VCaP (cell line): ENCODE results near the gene ANKRD44.

Source experiments
- H3K27ac ChIP-seq: fragments of 450-650 bp; 2 replicates; pipeline ENCODE4 v1.5.1; 2017
- TF ChIP-seq, protein P1 (sequence below): fragments of 450-650 bp; conservative IDR thresholded peaks from 2 replicates; pipeline ENCODE4 v1.5.1; 2017; ENCODE audit warnings: mild to moderate bottlenecking, moderate library complexity

ANKRD44 gene

DNA sequence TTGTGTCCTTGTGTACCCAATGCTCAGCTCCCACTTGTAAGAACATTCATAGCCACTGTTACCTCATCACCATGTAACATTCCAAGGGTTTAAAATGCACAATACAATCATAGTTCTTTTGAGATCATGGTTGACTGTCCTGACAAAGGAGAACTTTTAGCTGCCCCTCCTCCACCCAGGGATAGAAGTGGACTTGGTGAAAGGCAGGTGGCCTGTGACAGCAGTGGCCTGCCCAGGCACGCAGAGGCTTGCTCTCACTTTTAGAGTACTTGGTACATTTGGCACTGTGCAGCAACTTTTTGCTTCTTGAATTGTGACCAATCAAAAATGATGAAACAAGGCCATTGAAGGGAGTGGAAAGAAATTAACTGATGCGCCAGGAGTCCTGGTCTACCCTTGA lies 108.7 kb downstream of the ANKRD44 start:
- H3K27ac ChIP-seq, result no peak overlapping the region
- TF ChIP-seq, protein P1, sequence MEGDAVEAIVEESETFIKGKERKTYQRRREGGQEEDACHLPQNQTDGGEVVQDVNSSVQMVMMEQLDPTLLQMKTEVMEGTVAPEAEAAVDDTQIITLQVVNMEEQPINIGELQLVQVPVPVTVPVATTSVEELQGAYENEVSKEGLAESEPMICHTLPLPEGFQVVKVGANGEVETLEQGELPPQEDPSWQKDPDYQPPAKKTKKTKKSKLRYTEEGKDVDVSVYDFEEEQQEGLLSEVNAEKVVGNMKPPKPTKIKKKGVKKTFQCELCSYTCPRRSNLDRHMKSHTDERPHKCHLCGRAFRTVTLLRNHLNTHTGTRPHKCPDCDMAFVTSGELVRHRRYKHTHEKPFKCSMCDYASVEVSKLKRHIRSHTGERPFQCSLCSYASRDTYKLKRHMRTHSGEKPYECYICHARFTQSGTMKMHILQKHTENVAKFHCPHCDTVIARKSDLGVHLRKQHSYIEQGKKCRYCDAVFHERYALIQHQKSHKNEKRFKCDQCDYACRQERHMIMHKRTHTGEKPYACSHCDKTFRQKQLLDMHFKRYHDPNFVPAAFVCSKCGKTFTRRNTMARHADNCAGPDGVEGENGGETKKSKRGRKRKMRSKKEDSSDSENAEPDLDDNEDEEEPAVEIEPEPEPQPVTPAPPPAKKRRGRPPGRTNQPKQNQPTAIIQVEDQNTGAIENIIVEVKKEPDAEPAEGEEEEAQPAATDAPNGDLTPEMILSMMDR, result no peak

DNA sequence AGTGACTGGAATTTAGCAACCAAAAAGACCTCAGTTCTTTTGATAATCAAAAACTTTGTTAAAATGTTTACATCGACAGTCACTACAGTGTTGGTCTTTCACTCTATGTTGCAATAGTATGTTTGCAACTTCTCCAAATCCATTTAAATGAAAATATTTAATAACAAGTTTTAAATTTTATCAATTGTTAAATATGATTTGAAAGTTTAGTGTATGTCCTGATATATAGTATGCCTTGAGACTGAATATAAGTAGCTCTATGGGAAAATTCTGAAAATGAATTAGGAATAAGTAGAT lies 109.9 kb downstream of the ANKRD44 start:
- TF ChIP-seq, protein P1, result no peak
- no peak overlapping the region for H3K27ac ChIP-seq

DNA sequence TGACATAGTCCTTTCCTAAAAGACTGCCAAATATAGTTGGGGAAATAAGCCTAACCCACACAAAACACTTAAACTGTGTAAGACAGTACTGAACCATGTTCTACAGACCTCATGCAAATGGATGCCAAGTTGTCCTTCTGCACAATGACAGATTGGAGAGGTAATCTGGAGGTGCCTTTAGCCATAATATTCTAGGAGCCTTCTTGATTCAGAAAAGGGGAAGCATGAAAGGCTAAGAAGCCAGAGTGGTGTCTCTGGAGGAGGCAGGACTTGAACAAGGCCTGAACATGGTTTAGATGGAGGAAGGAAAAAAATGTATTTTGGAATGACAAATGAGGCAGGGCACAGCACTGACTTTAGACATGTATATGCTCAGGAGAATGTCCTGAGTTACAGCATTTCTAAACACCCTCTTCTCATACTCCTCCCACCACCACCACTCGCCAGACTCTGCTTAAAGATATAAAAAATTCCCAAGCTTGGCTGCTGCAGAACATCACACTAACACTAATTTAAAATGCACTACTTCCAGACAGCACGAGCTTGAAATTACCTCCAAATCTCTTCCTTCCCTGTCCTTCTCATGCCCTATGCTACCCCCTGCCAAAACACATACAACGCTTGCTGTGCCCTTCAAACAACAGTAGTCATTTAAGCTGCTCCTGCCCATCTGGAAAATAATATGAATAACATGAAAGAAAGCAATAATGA lies 110.4 kb downstream of the ANKRD44 start:
- H3K27ac ChIP-seq, result no peak overlapping the region
- TF ChIP-seq, protein P1, result no peak

DNA sequence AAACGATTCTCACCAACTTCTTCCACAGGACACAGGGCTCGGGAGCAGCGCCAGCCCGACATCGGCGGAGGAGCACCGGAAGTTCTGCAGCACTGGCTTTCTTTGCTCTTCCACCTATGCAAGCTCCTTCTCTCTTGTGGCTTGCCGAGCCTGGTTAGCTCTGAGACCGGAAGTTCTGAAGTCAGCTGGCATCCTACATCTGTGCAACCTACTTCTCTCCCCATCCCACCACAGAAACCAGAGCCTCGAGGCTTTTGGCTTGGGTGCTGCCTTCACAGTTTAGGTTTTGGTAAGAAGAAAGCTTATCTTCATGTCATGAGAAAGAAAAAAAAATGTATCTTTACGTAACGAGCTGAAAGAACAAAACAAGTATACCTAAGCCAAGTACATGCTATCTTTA lies 111.7 kb downstream of the ANKRD44 start:
- TF ChIP-seq, protein P1, result no peak
- no peak overlapping the region for H3K27ac ChIP-seq

DNA sequence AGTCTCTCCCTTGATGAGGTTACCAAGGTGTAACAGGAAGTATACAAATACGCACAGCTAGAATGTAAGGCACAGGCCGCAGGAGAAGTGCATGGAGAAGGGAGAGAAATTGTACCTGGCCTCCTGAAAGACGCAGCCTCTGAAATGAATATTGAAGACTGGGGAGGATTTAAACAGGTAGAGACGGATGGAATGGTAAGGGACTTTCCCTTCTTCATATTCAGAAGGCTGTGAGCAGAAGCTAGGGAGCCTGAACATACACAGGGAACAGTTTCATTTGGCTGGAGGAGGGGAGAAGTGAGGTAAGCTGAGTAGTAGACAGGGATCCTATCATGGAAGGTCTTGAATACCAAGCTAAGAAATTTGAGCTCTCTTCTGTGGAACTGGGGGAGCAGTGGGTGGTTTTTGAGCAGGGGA lies 112.7 kb downstream of the ANKRD44 start:
- H3K27ac ChIP-seq, result no peak overlapping the region
- TF ChIP-seq, protein P1, result no peak

DNA sequence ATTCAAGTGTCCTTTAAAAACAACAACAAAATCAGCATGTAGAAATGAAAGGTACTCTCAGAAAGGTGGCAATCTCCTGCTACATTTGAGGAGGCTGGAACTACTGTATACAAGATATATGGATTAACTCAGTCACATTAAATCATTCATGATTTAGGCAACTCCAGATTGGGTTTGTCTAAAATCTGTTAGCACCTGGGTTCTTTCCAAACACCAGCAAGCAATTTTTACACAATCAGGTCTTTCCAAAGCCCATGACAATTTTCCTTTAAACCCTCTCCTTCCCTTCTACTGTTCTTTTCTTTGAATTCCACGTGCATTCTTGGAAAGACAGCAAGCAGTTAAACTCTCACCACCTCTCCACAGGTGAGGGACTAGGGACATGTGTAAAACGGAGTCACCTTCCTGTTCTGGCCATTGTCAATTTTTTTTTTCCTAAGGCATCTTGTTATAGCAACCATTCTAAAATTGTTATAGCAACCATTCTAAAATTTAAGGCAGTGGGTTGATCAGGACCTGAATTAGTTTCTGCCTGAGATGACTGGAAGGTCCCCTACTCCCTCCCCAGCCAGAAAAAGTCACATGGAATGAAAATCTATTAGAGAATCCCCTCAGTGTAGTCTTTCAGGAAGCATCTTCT lies 113.9 kb downstream of the ANKRD44 start:
- TF ChIP-seq, protein P1, result no peak
- H3K27ac ChIP-seq, result no peak overlapping the region

DNA sequence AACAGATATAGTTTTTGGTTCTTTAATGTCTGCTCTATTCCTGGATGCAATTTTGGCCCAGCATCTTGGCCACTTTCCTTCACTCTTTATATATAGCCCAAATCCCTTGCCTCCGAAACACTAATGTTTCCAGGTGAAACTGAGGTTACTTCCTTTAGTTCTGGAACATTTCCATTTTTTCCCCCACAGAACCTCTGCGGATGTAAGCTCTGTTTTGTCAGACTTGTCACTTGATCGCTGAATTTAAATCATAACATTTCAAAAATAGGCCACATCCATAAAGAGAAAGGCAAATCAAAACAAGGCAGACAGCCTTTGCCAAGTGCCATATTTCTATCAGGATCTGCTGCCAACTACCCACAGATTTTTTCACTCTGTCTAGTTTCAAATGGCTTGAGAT lies 115.1 kb downstream of the ANKRD44 start:
- TF ChIP-seq, protein P1, result no peak
- no peak overlapping the region for H3K27ac ChIP-seq
